OCI-LY1 (cell line): ENCODE results near the gene R3HCC1L.

Experiments
- H2AFZ ChIP-seq: fragments of 200-600 bp; sonication (generic), shearing (Covaris generic); 2 replicates; pipeline ENCODE4 v1.6.0; 2014; ENCODE audit warnings: antibody characterized with exemption, mild to moderate bottlenecking, low read length
- H3F3A ChIP-seq: fragments of 200-600 bp; sonication (generic), shearing (Covaris generic); 2 replicates; pipeline ENCODE4 v1.6.0; 2014; ENCODE audit warnings: mild to moderate bottlenecking, antibody characterized with exemption, low read length, moderate library complexity; ENCODE audit not compliant: insufficient read depth
- H3K27ac ChIP-seq: fragments of 200-600 bp; sonication (generic); 2 replicates; pipeline ENCODE4 v1.5.1; 2014; ENCODE audit warnings: low read length, mixed run types, mild to moderate bottlenecking, low read depth; ENCODE audit not compliant: poor library complexity, severe bottlenecking
- H3K27me3 ChIP-seq: fragments of 200-600 bp; sonication (generic); 2 replicates; pipeline ENCODE4 v1.6.0; 2014; ENCODE audit warnings: antibody characterized with exemption, mild to moderate bottlenecking, low read length, moderate library complexity; ENCODE audit not compliant: insufficient read depth
- H3K36me3 ChIP-seq: fragments of 200-600 bp; sonication (generic); 2 replicates; pipeline ENCODE4 v1.6.1; 2014; ENCODE audit warnings: mild to moderate bottlenecking, antibody characterized with exemption, low read length, moderate library complexity, mixed read lengths; ENCODE audit not compliant: insufficient read depth
- H3K4me1 ChIP-seq: fragments of 200-600 bp; sonication (generic); 2 replicates; pipeline ENCODE4 v1.5.1; 2014; ENCODE audit warnings: mild to moderate bottlenecking, low read length, moderate library complexity; ENCODE audit not compliant: insufficient read depth, severe bottlenecking
- H3K4me2 ChIP-seq: fragments of 200-600 bp; sonication (generic), shearing (Covaris generic); 2 replicates; pipeline ENCODE4 v1.6.1; 2014; ENCODE audit warnings: low read length
- H3K4me3 ChIP-seq: fragments of 200-600 bp; sonication (generic); 2 replicates; pipeline ENCODE4 v1.5.1; 2014; ENCODE audit warnings: low read length, low read depth, mild to moderate bottlenecking, mixed read lengths; ENCODE audit not compliant: poor library complexity, severe bottlenecking
- H3K79me2 ChIP-seq: fragments of 200-600 bp; shearing (Covaris generic); 2 replicates; pipeline ENCODE4 v1.6.1; 2016; ENCODE audit warnings: mixed run types, low read length, mixed read lengths; ENCODE audit not compliant: insufficient read depth
- H3K9ac ChIP-seq: fragments of 200-600 bp; sonication (generic), shearing (Covaris generic); 2 replicates; pipeline ENCODE4 v1.6.1; 2014; ENCODE audit warnings: mild to moderate bottlenecking, low read length, mixed read lengths
- H3K9me2 ChIP-seq: fragments of 200-600 bp; sonication (generic), shearing (Covaris generic); 2 replicates; pipeline ENCODE4 v1.6.1; 2014; ENCODE audit warnings: low read depth, mild to moderate bottlenecking, low read length, mixed read lengths
- H3K9me3 ChIP-seq: fragments of 200-600 bp; shearing (Covaris generic); 2 replicates; pipeline ENCODE4 v1.6.1; 2014; ENCODE audit warnings: low read length, mixed read lengths
- H4K20me1 ChIP-seq: fragments of 200-600 bp; sonication (generic), shearing (Covaris generic); 2 replicates; pipeline ENCODE4 v1.6.0; 2016; ENCODE audit warnings: mild to moderate bottlenecking, low read length; ENCODE audit not compliant: insufficient read depth
- EZH2 ChIP-seq: fragments of 200-600 bp; sonication (generic), shearing (Covaris generic); IDR thresholded peaks from 2 replicates; pipeline ENCODE4 v1.8.0; 2017; ENCODE audit warnings: borderline replicate concordance, mixed run types, mild to moderate bottlenecking, antibody characterized with exemption, low read length, moderate library complexity, mixed read lengths
- TF ChIP-seq, protein P1 (sequence below): fragments of 200-600 bp; sonication (generic), shearing (Covaris generic); IDR thresholded peaks from 2 replicates; pipeline ENCODE4 v1.5.1; 2017; ENCODE audit warnings: mild to moderate bottlenecking, antibody characterized with exemption, low read length, moderate library complexity, mixed read lengths

The R3HCC1L gene

DNA sequence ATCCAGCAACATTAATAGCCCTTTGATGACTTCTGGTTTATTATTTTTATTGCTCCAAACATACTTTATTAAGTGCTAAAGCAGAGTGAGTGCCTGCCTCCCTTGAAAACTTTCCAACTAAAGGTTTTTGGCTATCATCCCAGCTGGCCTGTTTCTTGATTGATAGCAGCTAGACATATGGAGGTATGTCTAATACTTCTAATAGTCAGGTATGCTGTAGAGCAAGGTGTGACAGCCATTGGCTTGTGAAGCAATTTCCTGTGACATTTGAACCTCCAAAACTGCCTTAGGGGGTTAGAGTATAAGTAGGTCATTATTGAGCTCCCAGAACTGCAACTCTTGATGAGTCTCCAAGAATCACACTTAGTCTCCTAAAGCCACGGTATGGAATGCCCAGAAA, 77.7 kb downstream of the R3HCC1L start:
- H3K36me3 ChIP-seq = peaks cover 29% of the 10 kb centered on the region
- no peaks in the 10 kb centered on the region for H3F3A ChIP-seq
- H3K27me3 ChIP-seq = no peaks in the 10 kb centered on the region
- no peaks in the 10 kb centered on the region for H3K79me2 ChIP-seq
- H3K4me3 ChIP-seq = no peak overlapping the region
- no peak overlapping the region for H3K9ac ChIP-seq
- no peaks in the 10 kb centered on the region for H3K9me3 ChIP-seq
- H3K4me1 ChIP-seq = no peaks in the 10 kb centered on the region
- H3K4me2 ChIP-seq = no peak overlapping the region
- H4K20me1 ChIP-seq = no peaks in the 10 kb centered on the region
- no peak for TF ChIP-seq EZH2
- TF ChIP-seq, protein P1, sequence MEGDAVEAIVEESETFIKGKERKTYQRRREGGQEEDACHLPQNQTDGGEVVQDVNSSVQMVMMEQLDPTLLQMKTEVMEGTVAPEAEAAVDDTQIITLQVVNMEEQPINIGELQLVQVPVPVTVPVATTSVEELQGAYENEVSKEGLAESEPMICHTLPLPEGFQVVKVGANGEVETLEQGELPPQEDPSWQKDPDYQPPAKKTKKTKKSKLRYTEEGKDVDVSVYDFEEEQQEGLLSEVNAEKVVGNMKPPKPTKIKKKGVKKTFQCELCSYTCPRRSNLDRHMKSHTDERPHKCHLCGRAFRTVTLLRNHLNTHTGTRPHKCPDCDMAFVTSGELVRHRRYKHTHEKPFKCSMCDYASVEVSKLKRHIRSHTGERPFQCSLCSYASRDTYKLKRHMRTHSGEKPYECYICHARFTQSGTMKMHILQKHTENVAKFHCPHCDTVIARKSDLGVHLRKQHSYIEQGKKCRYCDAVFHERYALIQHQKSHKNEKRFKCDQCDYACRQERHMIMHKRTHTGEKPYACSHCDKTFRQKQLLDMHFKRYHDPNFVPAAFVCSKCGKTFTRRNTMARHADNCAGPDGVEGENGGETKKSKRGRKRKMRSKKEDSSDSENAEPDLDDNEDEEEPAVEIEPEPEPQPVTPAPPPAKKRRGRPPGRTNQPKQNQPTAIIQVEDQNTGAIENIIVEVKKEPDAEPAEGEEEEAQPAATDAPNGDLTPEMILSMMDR = no peak
- H2AFZ ChIP-seq = no peak overlapping the region
- no peak overlapping the region for H3K27ac ChIP-seq
- no peaks in the 10 kb centered on the region for H3K9me2 ChIP-seq

DNA sequence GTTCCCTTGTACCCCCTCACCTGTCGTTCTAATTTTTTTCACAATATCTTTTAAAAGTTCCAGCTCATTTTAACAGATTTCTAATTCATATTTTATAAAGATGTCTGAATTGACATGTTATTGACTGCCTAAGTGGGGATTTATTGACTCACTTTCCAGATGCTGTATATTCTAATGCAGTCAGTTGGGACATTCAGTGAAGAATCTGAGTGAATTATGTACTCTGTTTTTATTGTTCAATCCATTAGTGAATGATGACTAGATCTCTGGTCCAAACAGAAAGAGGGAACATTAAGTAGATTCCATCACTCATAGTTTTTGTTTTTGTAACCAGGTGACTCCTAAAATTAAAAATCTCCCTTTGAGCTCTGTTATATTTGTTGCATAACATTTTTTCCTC, 79.3 kb downstream of the R3HCC1L start:
- TF ChIP-seq, protein P1 = no peak
- TF ChIP-seq EZH2 = no peak

DNA sequence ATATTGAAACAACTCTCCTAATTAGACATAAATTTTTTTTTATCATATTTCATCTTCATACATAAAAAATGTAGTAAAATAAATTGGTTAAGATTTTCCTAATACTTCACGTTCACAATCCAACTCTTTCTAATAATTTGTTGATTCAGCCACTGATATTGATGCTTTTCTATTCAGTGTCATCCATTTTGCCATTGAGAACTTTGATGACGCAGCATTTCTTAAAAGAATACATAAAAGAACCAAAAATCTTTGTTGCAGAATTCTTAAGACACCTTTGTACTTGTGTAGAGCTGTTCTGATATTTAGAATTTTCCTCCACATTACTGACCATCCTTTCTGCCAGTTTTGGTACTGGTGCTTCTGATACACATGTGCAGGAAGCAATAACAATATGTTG, 80.9 kb downstream of the R3HCC1L start:
- Histone ChIP-seq H3K4me1 (no peaks in the 10 kb centered on the region), H3K9me3 (no peaks in the 10 kb centered on the region; the same call in 1 of the 2 replicates), H4K20me1 (no peaks in the 10 kb centered on the region), H3K27me3 (no peaks in the 10 kb centered on the region), H3K9me2 (no peaks in the 10 kb centered on the region), H3K79me2 (peaks cover 13% of the 10 kb centered on the region), H3K4me3 (no peak overlapping the region), H3K36me3 (peaks cover 9% of the 10 kb centered on the region; the same call in 1 of the 2 replicates), H3K27ac (no peak overlapping the region), H3F3A (no peaks in the 10 kb centered on the region), H3K4me2 (no peak overlapping the region), H3K9ac (no peak overlapping the region), H2AFZ (no peak overlapping the region)
- TF ChIP-seq, protein P1 = no peak
- TF ChIP-seq EZH2 = no peak

More for the DNA sequence above, 79.3 kb downstream of the R3HCC1L start:
- Histone ChIP-seq H2AFZ (no peak overlapping the region), H3K4me3 (no peak overlapping the region), H3K9me3 (no peaks in the 10 kb centered on the region), H3K27me3 (no peaks in the 10 kb centered on the region), H3K4me2 (no peak overlapping the region), H3K79me2 (0 out of 2 replicates have a peak, but pooled peaks cover 8% of the 10 kb centered on the region), H3F3A (no peaks in the 10 kb centered on the region), H3K36me3 (peaks cover 18% of the 10 kb centered on the region), H3K9ac (no peak overlapping the region), H3K27ac (no peak overlapping the region), H3K9me2 (no peaks in the 10 kb centered on the region), H4K20me1 (no peaks in the 10 kb centered on the region), H3K4me1 (no peaks in the 10 kb centered on the region)
